ENCODE results near the gene ADGRV1. TPM values are rescaled to one million over a fixed set of nuclear protein-coding genes. Genes with fewer than 3 reads are reported as not detected.

ADGRV1 gene
- total RNA-seq, 1 experiment from 2014 or later: 6.8 TPM

DNA sequence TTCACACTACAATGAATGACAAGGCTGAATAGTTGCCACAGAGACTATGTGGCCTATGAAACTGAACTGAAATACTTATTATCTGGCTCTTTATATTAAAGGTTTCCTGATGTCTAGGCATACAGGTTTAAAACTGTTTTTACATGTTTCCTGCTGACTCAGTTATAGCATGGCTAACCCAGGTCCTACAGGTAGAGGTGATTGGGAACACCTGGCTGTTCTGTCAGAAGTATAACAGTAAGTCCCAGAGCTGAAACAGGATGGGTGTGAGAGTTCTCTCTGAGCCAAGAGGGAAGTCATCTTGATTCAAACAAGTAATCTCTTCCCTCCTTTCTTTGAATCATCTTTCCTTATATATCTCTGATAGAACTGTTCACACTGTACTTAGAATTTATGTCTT lies 4.9 kb upstream of the ADGRV1 start:
- no peaks in the 10 kb centered on the region for H3K4me1 ChIP-seq (ENCODE audit: insufficient read depth, low read length, poor library complexity, severe bottlenecking)
- intact Hi-C loops (cut with micrococcal nuclease; ENCODE audit: unreplicated experiment): no loop called here
- CTCF ChIA-PET: no interaction called here
- H3K9me3 ChIP-seq (ENCODE audit: low read depth, low read length, poor library complexity, severe bottlenecking): no peaks in the 10 kb centered on the region
- DNase-seq (ENCODE audit: low spot score): no peak
- TF ChIP-seq EZH2 (IDR thresholded peaks at IDR 0.05; ENCODE audit: borderline replicate concordance, low read depth, low read length, poor library complexity, severe bottlenecking): no peak
- TF ChIP-seq, protein P1, sequence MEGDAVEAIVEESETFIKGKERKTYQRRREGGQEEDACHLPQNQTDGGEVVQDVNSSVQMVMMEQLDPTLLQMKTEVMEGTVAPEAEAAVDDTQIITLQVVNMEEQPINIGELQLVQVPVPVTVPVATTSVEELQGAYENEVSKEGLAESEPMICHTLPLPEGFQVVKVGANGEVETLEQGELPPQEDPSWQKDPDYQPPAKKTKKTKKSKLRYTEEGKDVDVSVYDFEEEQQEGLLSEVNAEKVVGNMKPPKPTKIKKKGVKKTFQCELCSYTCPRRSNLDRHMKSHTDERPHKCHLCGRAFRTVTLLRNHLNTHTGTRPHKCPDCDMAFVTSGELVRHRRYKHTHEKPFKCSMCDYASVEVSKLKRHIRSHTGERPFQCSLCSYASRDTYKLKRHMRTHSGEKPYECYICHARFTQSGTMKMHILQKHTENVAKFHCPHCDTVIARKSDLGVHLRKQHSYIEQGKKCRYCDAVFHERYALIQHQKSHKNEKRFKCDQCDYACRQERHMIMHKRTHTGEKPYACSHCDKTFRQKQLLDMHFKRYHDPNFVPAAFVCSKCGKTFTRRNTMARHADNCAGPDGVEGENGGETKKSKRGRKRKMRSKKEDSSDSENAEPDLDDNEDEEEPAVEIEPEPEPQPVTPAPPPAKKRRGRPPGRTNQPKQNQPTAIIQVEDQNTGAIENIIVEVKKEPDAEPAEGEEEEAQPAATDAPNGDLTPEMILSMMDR (conservative IDR thresholded peaks at IDR 0.05; ENCODE audit: low read depth, low read length): no peak
- POLR2A ChIA-PET (ENCODE audit: low non-redundant PET): no interaction called here
- no peak overlapping the region for H3K4me3 ChIP-seq (ENCODE audit: low read depth, low read length, poor library complexity, severe bottlenecking)
- no peaks in the 10 kb centered on the region for H3K36me3 ChIP-seq (ENCODE audit: insufficient read depth, low read length, poor library complexity, severe bottlenecking)
- H3K27me3 ChIP-seq (replicated peaks; ENCODE audit: insufficient read depth, low read depth, low read length, poor library complexity): peaks cover 26% of the 10 kb centered on the region
- BruUV-seq (replicated peaks): no TSS peak
- H3K27ac ChIP-seq (ENCODE audit: low read depth, low read length, poor library complexity, severe bottlenecking): no peak overlapping the region

DNA sequence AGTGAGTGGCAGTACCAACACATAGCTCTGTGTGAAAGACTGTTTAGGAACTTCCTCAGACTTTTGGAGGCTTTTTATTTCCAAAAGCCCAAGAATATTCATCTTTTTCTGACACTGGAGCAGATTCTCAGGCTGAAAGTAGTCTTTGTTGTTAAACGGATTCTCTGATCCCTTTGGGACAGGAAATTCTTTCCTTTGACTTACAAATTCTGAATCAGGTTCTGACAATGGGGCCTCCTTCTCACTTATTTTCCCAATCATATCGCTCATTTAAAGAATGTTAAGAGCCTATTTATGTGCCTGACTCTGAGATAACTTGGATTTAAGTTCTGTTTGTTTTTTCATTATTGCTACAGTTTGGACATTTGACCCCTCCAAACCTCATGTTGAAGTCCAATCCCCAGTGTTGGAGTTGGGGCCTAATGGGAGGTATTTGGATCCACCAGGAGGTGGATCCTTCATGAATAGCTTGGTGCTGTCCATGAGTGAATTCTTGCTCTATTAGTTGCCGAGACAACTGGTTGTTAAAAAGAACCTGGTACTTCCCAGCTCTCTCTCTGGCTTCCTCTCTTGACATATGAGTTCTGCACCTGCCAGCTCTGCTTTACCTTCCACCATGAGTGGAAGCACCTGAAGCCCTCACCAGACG lies 4.1 kb upstream of the ADGRV1 start:
- H3K36me3 ChIP-seq (ENCODE audit: insufficient read depth, low read length, poor library complexity, severe bottlenecking): no peaks in the 10 kb centered on the region
- H3K9me3 ChIP-seq (ENCODE audit: low read depth, low read length, poor library complexity, severe bottlenecking): no peaks in the 10 kb centered on the region
- H3K4me1 ChIP-seq (ENCODE audit: insufficient read depth, low read length, poor library complexity, severe bottlenecking): no peaks in the 10 kb centered on the region
- H3K4me3 ChIP-seq (ENCODE audit: low read depth, low read length, poor library complexity, severe bottlenecking): no peak overlapping the region
- TF ChIP-seq, protein P1 (conservative IDR thresholded peaks at IDR 0.05; ENCODE audit: low read depth, low read length): no peak
- no peak for TF ChIP-seq EZH2 (IDR thresholded peaks at IDR 0.05; ENCODE audit: borderline replicate concordance, low read depth, low read length, poor library complexity, severe bottlenecking)
- H3K27ac ChIP-seq (ENCODE audit: low read depth, low read length, poor library complexity, severe bottlenecking): no peak overlapping the region
- peaks cover 29% of the 10 kb centered on the region for H3K27me3 ChIP-seq (replicated peaks; ENCODE audit: insufficient read depth, low read depth, low read length, poor library complexity)
- BruUV-seq (replicated peaks): no TSS peak
- CTCF ChIA-PET: no interaction called here
- intact Hi-C loops (cut with micrococcal nuclease; ENCODE audit: unreplicated experiment): no loop called here
- DNase-seq (ENCODE audit: low spot score): no peak
- POLR2A ChIA-PET (ENCODE audit: low non-redundant PET): no interaction called here

DNA sequence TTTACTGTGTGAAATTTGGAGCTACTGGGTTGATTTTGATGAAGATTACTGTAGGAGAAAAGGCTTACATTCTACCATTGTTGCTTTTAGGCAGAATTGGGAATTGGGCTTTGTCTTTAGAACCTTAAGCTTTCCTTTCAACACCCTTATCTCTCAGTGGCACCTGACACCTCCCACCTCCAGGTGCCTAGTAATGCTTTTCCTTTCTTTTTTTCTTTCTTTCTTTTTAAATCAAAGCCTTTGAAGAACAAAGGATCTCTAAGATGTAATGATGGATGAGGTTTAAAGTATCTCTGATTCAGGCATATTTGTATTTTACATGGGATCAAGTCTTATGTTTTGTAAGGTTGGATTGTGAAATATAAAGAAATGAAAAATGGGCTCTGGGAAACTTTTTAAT lies 2.9 kb upstream of the ADGRV1 start:
- Histone ChIP-seq H3K27me3 (replicated peaks; ENCODE audit: insufficient read depth, low read depth, low read length, poor library complexity) (peaks cover 32% of the 10 kb centered on the region), H3K27ac (ENCODE audit: low read depth, low read length, poor library complexity, severe bottlenecking) (no peak overlapping the region), H3K36me3 (ENCODE audit: insufficient read depth, low read length, poor library complexity, severe bottlenecking) (no peaks in the 10 kb centered on the region), H3K9me3 (ENCODE audit: low read depth, low read length, poor library complexity, severe bottlenecking) (no peaks in the 10 kb centered on the region), H3K4me1 (ENCODE audit: insufficient read depth, low read length, poor library complexity, severe bottlenecking) (no peaks in the 10 kb centered on the region), H3K4me3 (ENCODE audit: low read depth, low read length, poor library complexity, severe bottlenecking) (no peak overlapping the region)
- CTCF ChIA-PET: no interaction called here
- POLR2A ChIA-PET (ENCODE audit: low non-redundant PET): no interaction called here
- intact Hi-C loops (cut with micrococcal nuclease; ENCODE audit: unreplicated experiment): no loop called here
- no peak for DNase-seq (ENCODE audit: low spot score)
- BruUV-seq (replicated peaks): no TSS peak
- TF ChIP-seq, protein P1 (conservative IDR thresholded peaks at IDR 0.05; ENCODE audit: low read depth, low read length): no peak
- no peak for TF ChIP-seq EZH2 (IDR thresholded peaks at IDR 0.05; ENCODE audit: borderline replicate concordance, low read depth, low read length, poor library complexity, severe bottlenecking)

All from A673 (cell line).